Stomach (tissue), 9 donors: Measurements from ENCODE around the gene WNT8A. TPM values are rescaled to one million over a fixed set of nuclear protein-coding genes. Genes with fewer than 3 reads are reported as not detected.

Experiments
- DNase-seq, 2 donors: peaks; one replicate each; pipeline versions ENCODE4 v3.0.0 to v3.0.0-alpha.2; 2013 to 2019
- H3K27ac ChIP-seq, 5 donors: fragments of 200-600 bp in 4 of 5; sonication (generic) in 4 of 5; one replicate each; pipeline ENCODE4 v1.5.1; 2013 to 2019; ENCODE audit warnings: mild to moderate bottlenecking in 1 of 5, moderate library complexity in 1 of 5
- H3K27me3 ChIP-seq, 3 donors: fragments of 200-600 bp; sonication (generic); one replicate each; pipeline ENCODE4 v1.5.1; 2017 to 2019; ENCODE audit warnings: mixed run types in 1 of 3
- H3K36me3 ChIP-seq, 4 donors: fragments of 200-600 bp; sonication (generic); 1 replicate in 3 of 4; 2 replicates in 1 of 4; pipeline ENCODE4 v1.5.1; 2016 to 2019
- H3K4me1 ChIP-seq, 4 donors: fragments of 200-600 bp; sonication (generic); one replicate each; pipeline ENCODE4 v1.5.1; 2016 to 2019
- H3K4me3 ChIP-seq, 4 donors: fragments of 200-600 bp; sonication (generic) in 3 of 4; one replicate each; pipeline ENCODE4 v1.5.1; 2016 to 2019; ENCODE audit warnings: mild to moderate bottlenecking in 1 of 4
- H3K9me3 ChIP-seq, 4 donors: fragments of 200-600 bp; sonication (generic); one replicate each; pipeline ENCODE4 v1.5.1; 2016 to 2019
- CTCF ChIP-seq, 7 experiments: fragments of 450-650 bp in 4 of 7; fragments of 200-600 bp in 3 of 7; sonication (generic) in 3 of 7; IDR thresholded peaks; one replicate each; pipeline ENCODE4 v1.5.1; 2016 to 2019; ENCODE audit warnings: antibody characterized with exemption in 7 of 7, control low read depth in 2 of 7, mild to moderate bottlenecking in 1 of 7
- EP300 ChIP-seq: sonication (generic); formaldehyde crosslinking; IDR thresholded peaks from one replicate; pipeline ENCODE4 v1.6.1; 2017; ENCODE audit warnings: antibody characterized with exemption
- POLR2A ChIP-seq, 4 donors: fragments of 450-650 bp; IDR thresholded peaks; one replicate each; pipeline ENCODE4 v1.6.1; 2016; ENCODE audit warnings: antibody characterized with exemption in 4 of 4, control low read depth in 2 of 4, mild to moderate bottlenecking in 1 of 4, moderate library complexity in 1 of 4
- POLR2AphosphoS5 ChIP-seq, 3 donors: sonication (generic); formaldehyde crosslinking; IDR thresholded peaks; one replicate each; pipeline ENCODE4 v1.6.1; 2016; ENCODE audit warnings: antibody characterized with exemption in 3 of 3
- WGBS, 5 donors: extraction: QIAGEN DNeasy Blood & Tissue Kit in 3 of 5; methylation state at CpG; one replicate each; pipeline versions ENCODE4 v1.1.5 to v1.1.7; 2013 to 2018; 5-methylcytosine and 5-hydroxymethylcytosine counted together
- intact Hi-C: fragments of 100-400 bp; cut with DNase I; formaldehyde crosslinking; loops from one replicate; pipeline ENCODE4 v1.15.1; 2023; ENCODE audit warnings: low total_unique reads
- polyA plus RNA-seq, 3 donors: library from polyadenylated mRNA; stranded (reverse); fragments of 200-250 nt; gene quantifications; one replicate each; pipeline ENCODE4 v1.2.3, GENCODE V29; 2013
- total RNA-seq, 5 donors: library from RNA; depleted of rRNA; stranded (reverse); fragments of >200 nt; gene quantifications; one replicate each; pipeline versions ENCODE4 v1.1.0 to v1.2.3, GENCODE V29; 2014 to 2016
- donor health status: healthy with polysubstance abuse.
- donor health status: Bipolar disorder and iron deficiency.
- donor health status: healthy.

Gene WNT8A
- total and polyA plus RNA-seq, 8 donors: not detected

- Histone ChIP-seq H3K4me3 (no peak overlapping the region), H3K9me3 (no peaks in the 10 kb centered on the region), H3K27ac (no peak overlapping the region), H3K4me1 (peaks cover 0 to 11% (median 0%) of the 10 kb centered on the region in 4 donors), H3K36me3 (no peaks in the 10 kb centered on the region), H3K27me3 (peaks cover 0 to 5% (median 0%) of the 10 kb centered on the region in 3 donors)
- DNase-seq: no peak
- intact Hi-C loops: no loop called here
- WGBS, 5 donors: 68 to 79% (median 73%) methylated on average over 3 of the region's 3 CpGs
- no peak for TF ChIP-seq CTCF (IDR thresholded peaks at IDR 0.05)
Measured at GRCh38 chr5:138053554-138053953, 30.3 kb upstream of the WNT8A start.

GRCh38 chr5:138054206-138054605 lies 29.6 kb upstream of the WNT8A start:
- peaks cover 0 to 11% (median 0%) of the 10 kb centered on the region in 4 donors for H3K4me1 ChIP-seq
- TF ChIP-seq POLR2AphosphoS5 (IDR thresholded peaks at IDR 0.05): no peak
- TF ChIP-seq CTCF (IDR thresholded peaks at IDR 0.05): no peak
- no peak for TF ChIP-seq EP300
- TF ChIP-seq POLR2A (IDR thresholded peaks at IDR 0.05): no peak
- no peaks in the 10 kb centered on the region for H3K36me3 ChIP-seq
- H3K27ac ChIP-seq: no peak overlapping the region
- intact Hi-C loops: no loop called here
- no peaks in the 10 kb centered on the region for H3K9me3 ChIP-seq
- H3K27me3 ChIP-seq: peaks cover 0 to 5% (median 0%) of the 10 kb centered on the region in 3 donors
- H3K4me3 ChIP-seq: no peak overlapping the region
- 35 to 48% (median 43%) methylated on average over 3 of the region's 3 CpGs for WGBS, 5 donors
- no peak for DNase-seq

GRCh38 chr5:138054847-138055558 lies 28.8 kb upstream of the WNT8A start:
- TF ChIP-seq EP300 (no peak), POLR2AphosphoS5 (IDR thresholded peaks at IDR 0.05) (no peak), CTCF (IDR thresholded peaks at IDR 0.05) (no peak), POLR2A (IDR thresholded peaks at IDR 0.05) (no peak)
- Histone ChIP-seq H3K4me1 (peaks cover 0 to 11% (median 0%) of the 10 kb centered on the region in 4 donors), H3K4me3 (no peak overlapping the region), H3K36me3 (no peaks in the 10 kb centered on the region), H3K9me3 (no peaks in the 10 kb centered on the region), H3K27ac (no peak overlapping the region), H3K27me3 (peaks cover 0 to 5% (median 0%) of the 10 kb centered on the region in 3 donors)
- 19 to 31% (median 25%) methylated on average over 12 to 13 of the region's 13 CpGs for WGBS, 5 donors
- intact Hi-C loops: no loop called here
- peak in 1 of 2 donors; percentile 55 for DNase-seq

- intact Hi-C loops: no loop called here
- H3K27ac ChIP-seq: no peak overlapping the region
- no peak for TF ChIP-seq CTCF (IDR thresholded peaks at IDR 0.05)
- TF ChIP-seq POLR2AphosphoS5 (IDR thresholded peaks at IDR 0.05): no peak
- TF ChIP-seq POLR2A (IDR thresholded peaks at IDR 0.05): no peak
- TF ChIP-seq EP300: no peak
- peaks cover 0 to 6% (median 0%) of the 10 kb centered on the region in 4 donors for H3K4me1 ChIP-seq
- H3K4me3 ChIP-seq: no peak overlapping the region
- no peaks in the 10 kb centered on the region for H3K27me3 ChIP-seq
- H3K9me3 ChIP-seq: no peaks in the 10 kb centered on the region
- no peak for DNase-seq
- no peaks in the 10 kb centered on the region for H3K36me3 ChIP-seq
Measured at GRCh38 chr5:138064526-138064925, 19.3 kb upstream of the WNT8A start.
